SU-DHL-6 (cell line): ENCODE measurements around the gene OR4C12.

Source experiments
- EZH2phosphoT487 ChIP-seq: fragments of 200-600 bp; sonication (generic), shearing (Covaris generic); conservative IDR thresholded peaks from 2 replicates; pipeline ENCODE4 v1.6.1; 2018; ENCODE audit warnings: mild to moderate bottlenecking, antibody characterized with exemption, low read length, moderate library complexity, mixed read lengths
- TF ChIP-seq, protein P1 (sequence below): fragments of 200-600 bp; sonication (generic); IDR thresholded peaks from one replicate; pipeline ENCODE4 v1.5.1; 2017; ENCODE audit warnings: antibody characterized with exemption, mild to moderate bottlenecking, low read length, moderate library complexity; ENCODE audit not compliant: insufficient read depth, poor library complexity, severe bottlenecking

GRCh38 chr11:49952091-49952490 is 30.2 kb downstream of the OR4C12 start, which contains the start of gene OR4C13:
- TF ChIP-seq, protein P1, sequence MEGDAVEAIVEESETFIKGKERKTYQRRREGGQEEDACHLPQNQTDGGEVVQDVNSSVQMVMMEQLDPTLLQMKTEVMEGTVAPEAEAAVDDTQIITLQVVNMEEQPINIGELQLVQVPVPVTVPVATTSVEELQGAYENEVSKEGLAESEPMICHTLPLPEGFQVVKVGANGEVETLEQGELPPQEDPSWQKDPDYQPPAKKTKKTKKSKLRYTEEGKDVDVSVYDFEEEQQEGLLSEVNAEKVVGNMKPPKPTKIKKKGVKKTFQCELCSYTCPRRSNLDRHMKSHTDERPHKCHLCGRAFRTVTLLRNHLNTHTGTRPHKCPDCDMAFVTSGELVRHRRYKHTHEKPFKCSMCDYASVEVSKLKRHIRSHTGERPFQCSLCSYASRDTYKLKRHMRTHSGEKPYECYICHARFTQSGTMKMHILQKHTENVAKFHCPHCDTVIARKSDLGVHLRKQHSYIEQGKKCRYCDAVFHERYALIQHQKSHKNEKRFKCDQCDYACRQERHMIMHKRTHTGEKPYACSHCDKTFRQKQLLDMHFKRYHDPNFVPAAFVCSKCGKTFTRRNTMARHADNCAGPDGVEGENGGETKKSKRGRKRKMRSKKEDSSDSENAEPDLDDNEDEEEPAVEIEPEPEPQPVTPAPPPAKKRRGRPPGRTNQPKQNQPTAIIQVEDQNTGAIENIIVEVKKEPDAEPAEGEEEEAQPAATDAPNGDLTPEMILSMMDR = no peak
- no peak for TF ChIP-seq EZH2phosphoT487
